ENCODE measurements around the gene KCNB1.

DNA sequence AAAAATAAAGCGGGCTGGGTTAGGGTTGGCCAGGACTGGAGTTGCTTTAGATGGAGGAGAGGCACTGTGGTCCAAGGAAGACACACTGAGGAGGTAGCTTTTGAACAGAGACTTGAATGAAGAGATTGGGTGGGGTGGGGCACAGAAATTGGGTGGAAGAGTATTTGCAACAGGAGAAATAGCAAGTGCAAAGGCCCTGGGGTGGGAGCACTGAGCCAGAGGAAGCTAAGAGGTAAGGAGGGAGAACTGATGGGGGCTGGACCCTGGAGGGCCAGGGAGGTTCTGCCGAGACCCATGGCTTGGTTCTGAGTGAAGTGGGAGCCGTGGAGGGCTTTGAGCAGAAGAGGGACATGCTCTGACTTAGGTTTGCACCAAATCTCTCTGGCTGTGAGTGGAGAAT lies 45.4 kb downstream of the KCNB1 start:
- TF ChIP-seq, protein P1, sequence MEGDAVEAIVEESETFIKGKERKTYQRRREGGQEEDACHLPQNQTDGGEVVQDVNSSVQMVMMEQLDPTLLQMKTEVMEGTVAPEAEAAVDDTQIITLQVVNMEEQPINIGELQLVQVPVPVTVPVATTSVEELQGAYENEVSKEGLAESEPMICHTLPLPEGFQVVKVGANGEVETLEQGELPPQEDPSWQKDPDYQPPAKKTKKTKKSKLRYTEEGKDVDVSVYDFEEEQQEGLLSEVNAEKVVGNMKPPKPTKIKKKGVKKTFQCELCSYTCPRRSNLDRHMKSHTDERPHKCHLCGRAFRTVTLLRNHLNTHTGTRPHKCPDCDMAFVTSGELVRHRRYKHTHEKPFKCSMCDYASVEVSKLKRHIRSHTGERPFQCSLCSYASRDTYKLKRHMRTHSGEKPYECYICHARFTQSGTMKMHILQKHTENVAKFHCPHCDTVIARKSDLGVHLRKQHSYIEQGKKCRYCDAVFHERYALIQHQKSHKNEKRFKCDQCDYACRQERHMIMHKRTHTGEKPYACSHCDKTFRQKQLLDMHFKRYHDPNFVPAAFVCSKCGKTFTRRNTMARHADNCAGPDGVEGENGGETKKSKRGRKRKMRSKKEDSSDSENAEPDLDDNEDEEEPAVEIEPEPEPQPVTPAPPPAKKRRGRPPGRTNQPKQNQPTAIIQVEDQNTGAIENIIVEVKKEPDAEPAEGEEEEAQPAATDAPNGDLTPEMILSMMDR (IDR thresholded peaks at IDR 0.05; ENCODE audit: low read depth, low read length) = no peak
- no peak for TF ChIP-seq EZH2phosphoT487 (IDR thresholded peaks at IDR 0.05; ENCODE audit: low read depth)

Measured in OCI-LY3 (cell line).